ENCODE measurements around the gene IRF2.

The IRF2 gene

GRCh38 chr4:184439386-184439785, 35.0 kb downstream of the IRF2 start:
- Histone ChIP-seq H3K4me2 (no peak overlapping the region), H3K36me3 (ENCODE audit: insufficient read depth) (no peaks in the 10 kb centered on the region), H4K20me1 (ENCODE audit: insufficient read depth) (no peaks in the 10 kb centered on the region), H3K4me3 (IDR thresholded peaks at IDR 0.05; ENCODE audit: insufficient read depth, low read depth, low read length) (no peak overlapping the region), H3K27ac (no peak overlapping the region), H3K4me1 (ENCODE audit: low read depth, poor library complexity, severe bottlenecking) (peaks cover 23% of the 10 kb centered on the region), H2AFZ (ENCODE audit: low read depth) (no peak overlapping the region), H3K9ac (no peak overlapping the region), H3K27me3 (ENCODE audit: insufficient read depth, low read depth) (no peaks in the 10 kb centered on the region), H3K79me2 (ENCODE audit: insufficient read depth, low read depth) (peaks cover 78% of the 10 kb centered on the region)
- no peak for TF ChIP-seq CTCF (conservative IDR thresholded peaks at IDR 0.05; ENCODE audit: low read depth, low read length)

GRCh38 chr4:184438375-184438774, 36.0 kb downstream of the IRF2 start:
- Histone ChIP-seq H4K20me1 (ENCODE audit: insufficient read depth) (no peaks in the 10 kb centered on the region), H3K36me3 (ENCODE audit: insufficient read depth) (no peaks in the 10 kb centered on the region; the same call in 1 of the 2 replicates), H3K79me2 (ENCODE audit: insufficient read depth, low read depth) (peaks cover 77% of the 10 kb centered on the region), H3K4me3 (IDR thresholded peaks at IDR 0.05; ENCODE audit: insufficient read depth, low read depth, low read length) (no peak overlapping the region), H3K27me3 (ENCODE audit: insufficient read depth, low read depth) (no peaks in the 10 kb centered on the region), H3K4me2 (no peak overlapping the region), H2AFZ (ENCODE audit: low read depth) (no peak overlapping the region), H3K4me1 (ENCODE audit: low read depth, poor library complexity, severe bottlenecking) (peaks cover 13% of the 10 kb centered on the region), H3K9ac (no peak overlapping the region), H3K27ac (no peak overlapping the region)
- TF ChIP-seq CTCF (conservative IDR thresholded peaks at IDR 0.05; ENCODE audit: low read depth, low read length): no peak

GRCh38 chr4:184437565-184438265, 36.6 kb downstream of the IRF2 start:
- Histone ChIP-seq H3K27me3 (ENCODE audit: insufficient read depth, low read depth) (no peaks in the 10 kb centered on the region), H3K4me2 (no peak overlapping the region), H2AFZ (ENCODE audit: low read depth) (no peak overlapping the region), H3K4me3 (IDR thresholded peaks at IDR 0.05; ENCODE audit: insufficient read depth, low read depth, low read length) (no peak overlapping the region), H3K9ac (no peak overlapping the region), H4K20me1 (ENCODE audit: insufficient read depth) (no peaks in the 10 kb centered on the region), H3K27ac (no peak overlapping the region), H3K4me1 (ENCODE audit: low read depth, poor library complexity, severe bottlenecking) (peaks cover 9% of the 10 kb centered on the region), H3K36me3 (ENCODE audit: insufficient read depth) (no peaks in the 10 kb centered on the region; the same call in 1 of the 2 replicates), H3K79me2 (ENCODE audit: insufficient read depth, low read depth) (peaks cover 71% of the 10 kb centered on the region)
- no peak for TF ChIP-seq CTCF (conservative IDR thresholded peaks at IDR 0.05; ENCODE audit: low read depth, low read length)

- Histone ChIP-seq H4K20me1 (ENCODE audit: insufficient read depth) (no peaks in the 10 kb centered on the region), H3K79me2 (ENCODE audit: insufficient read depth, low read depth) (peaks cover 70% of the 10 kb centered on the region)
Measured at GRCh38 chr4:184434501-184435066, 39.8 kb downstream of the IRF2 start.

More at GRCh38 chr4:184434501-184435066, 39.8 kb downstream of the IRF2 start:
- Histone ChIP-seq H3K4me2 (no peak overlapping the region), H3K27me3 (ENCODE audit: insufficient read depth, low read depth) (no peaks in the 10 kb centered on the region), H2AFZ (ENCODE audit: low read depth) (no peak overlapping the region), H3K4me1 (ENCODE audit: low read depth, poor library complexity, severe bottlenecking) (peaks cover 4% of the 10 kb centered on the region), H3K27ac (no peak overlapping the region), H3K36me3 (ENCODE audit: insufficient read depth) (no peaks in the 10 kb centered on the region; the same call in 1 of the 2 replicates), H3K4me3 (IDR thresholded peaks at IDR 0.05; ENCODE audit: insufficient read depth, low read depth, low read length) (no peak overlapping the region), H3K9ac (no peak overlapping the region)
- no peak for TF ChIP-seq CTCF (conservative IDR thresholded peaks at IDR 0.05; ENCODE audit: low read depth, low read length)
